Fibroblast of lung (primary cell): ENCODE data around the gene MTHFR. TPM values are rescaled to one million over a fixed set of nuclear protein-coding genes. Genes with fewer than 3 reads are reported as not detected.

Experiments
- DNase-seq, 2 donors: peaks; one replicate each; pipeline versions ENCODE4 v3.0.0 to v3.0.0-alpha.2; 2010; ENCODE audit warnings: low read depth in 2 of 2
- H2AFZ ChIP-seq: 2 replicates; pipeline ENCODE4 v1.5.1; 2012; ENCODE audit warnings: low read length, control low read depth, inconsistent platforms
- H3K27ac ChIP-seq: 2 replicates; pipeline ENCODE4 v1.5.1; 2011; ENCODE audit warnings: low read length, control low read depth; ENCODE audit not compliant: insufficient read depth
- H3K27me3 ChIP-seq: 2 replicates; pipeline ENCODE4 v1.5.1; 2011; ENCODE audit warnings: mild to moderate bottlenecking, low read length; ENCODE audit not compliant: control insufficient read depth, insufficient read depth
- H3K36me3 ChIP-seq: 2 replicates; pipeline ENCODE4 v1.5.1; 2011; ENCODE audit warnings: low read length; ENCODE audit not compliant: control insufficient read depth, insufficient read depth
- H3K4me1 ChIP-seq: 2 replicates; pipeline ENCODE4 v1.5.1; 2011; ENCODE audit warnings: low read length; ENCODE audit not compliant: control insufficient read depth, insufficient read depth; ENCODE audit errors: extremely low read depth
- H3K4me2 ChIP-seq: 2 replicates; pipeline ENCODE4 v1.5.1; 2011; ENCODE audit warnings: low read length, control low read depth; ENCODE audit not compliant: insufficient read depth; ENCODE audit errors: extremely low read depth
- H3K4me3 ChIP-seq, 4 experiments: fragments of 200-600 bp in 1 of 4; sonication (generic) in 1 of 4; replicated peaks in 1 of 4; 2 replicates each; pipeline ENCODE4 v1.5.1; 2011 to 2016; ENCODE audit warnings: low read length in 4 of 4, low read depth in 3 of 4, mild to moderate bottlenecking in 3 of 4, control low read depth in 2 of 4, inconsistent platforms in 1 of 4, mixed read lengths in 1 of 4; ENCODE audit not compliant: insufficient read depth in 1 of 4; ENCODE audit errors: control extremely low read depth in 1 of 4
- H3K79me2 ChIP-seq: 2 replicates; pipeline ENCODE4 v1.5.1; 2012; ENCODE audit warnings: mild to moderate bottlenecking, low read length, inconsistent platforms; ENCODE audit not compliant: control insufficient read depth, insufficient read depth
- H3K9ac ChIP-seq: 2 replicates; pipeline ENCODE4 v1.5.1; 2011; ENCODE audit warnings: mild to moderate bottlenecking, low read length, control low read depth; ENCODE audit not compliant: insufficient read depth
- H3K9me3 ChIP-seq: 2 replicates; pipeline ENCODE4 v1.5.1; 2012; ENCODE audit warnings: low read depth, low read length; ENCODE audit not compliant: control insufficient read depth, insufficient read depth
- H4K20me1 ChIP-seq: 2 replicates; pipeline ENCODE4 v1.5.1; 2011; ENCODE audit warnings: low read length; ENCODE audit not compliant: control insufficient read depth, insufficient read depth; ENCODE audit errors: extremely low read depth
- EZH2 ChIP-seq: IDR thresholded peaks from 2 replicates; pipeline ENCODE4 v1.5.1; 2012; ENCODE audit warnings: low read length, control low read depth, mild to moderate bottlenecking; ENCODE audit errors: missing control alignments
- polyA plus RNA-seq, 2 donors: library from polyadenylated mRNA; depleted of rRNA in 1 of 2; stranded (reverse) in 1 of 2; unstranded in 1 of 2; fragments of >200 nt; gene quantifications; 2 replicates each; pipeline ENCODE4 v1.2.1, GENCODE V29; 2011 to 2012; ENCODE audit warnings: missing spikeins in 1 of 2
- total RNA-seq: library from RNA; depleted of rRNA; stranded (reverse); fragments of >200 nt; gene quantifications from 2 replicates; pipeline ENCODE4 v1.2.1, GENCODE V29; 2014
- TF ChIP-seq, protein P1 (sequence below), 2 donors: IDR thresholded peaks in 1 of 2; conservative IDR thresholded peaks in 1 of 2; 1 replicate in 1 of 2; 2 replicates in 1 of 2; pipeline ENCODE4 v1.5.1; 2011 to 2012; ENCODE audit warnings: low read length in 2 of 2, control low read depth in 1 of 2, inconsistent platforms in 1 of 2, low read depth in 1 of 2, mild to moderate bottlenecking in 1 of 2

The MTHFR gene
- total and polyA plus RNA-seq, 2 donors (not counting 1 experiment from before 2014, with no cell fraction given): 16.3 to 87.4 TPM

DNA sequence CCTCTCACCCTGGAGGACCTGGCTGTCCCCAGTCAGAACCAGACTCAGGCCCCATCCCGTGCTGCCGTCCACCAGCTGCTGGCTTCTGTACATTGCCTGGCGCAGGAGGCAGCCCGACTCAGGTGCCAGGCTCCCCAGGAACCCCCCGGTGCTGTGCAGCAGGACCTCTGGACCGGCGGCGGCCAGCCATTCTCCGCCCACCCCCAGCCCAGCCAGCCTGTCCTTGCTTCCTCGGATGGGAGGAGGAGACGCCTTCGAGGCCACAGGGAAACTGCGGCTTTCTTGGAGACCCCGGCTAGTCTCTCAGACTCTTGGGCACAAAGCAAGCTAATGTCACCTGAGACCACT, 39.4 kb downstream of the MTHFR start:
- no peaks in the 10 kb centered on the region for H3K9me3 ChIP-seq
- no peak overlapping the region for H3K4me3 ChIP-seq
- H3K9ac ChIP-seq: no peak overlapping the region
- H2AFZ ChIP-seq: no peak overlapping the region
- no peak overlapping the region for H3K4me2 ChIP-seq
- no peaks in the 10 kb centered on the region for H4K20me1 ChIP-seq
- peaks cover 13% of the 10 kb centered on the region for H3K27me3 ChIP-seq
- no peaks in the 10 kb centered on the region for H3K4me1 ChIP-seq
- no peaks in the 10 kb centered on the region for H3K79me2 ChIP-seq
- H3K27ac ChIP-seq: no peak overlapping the region
- DNase-seq: no peak
- H3K36me3 ChIP-seq: no peaks in the 10 kb centered on the region
- TF ChIP-seq, protein P1, sequence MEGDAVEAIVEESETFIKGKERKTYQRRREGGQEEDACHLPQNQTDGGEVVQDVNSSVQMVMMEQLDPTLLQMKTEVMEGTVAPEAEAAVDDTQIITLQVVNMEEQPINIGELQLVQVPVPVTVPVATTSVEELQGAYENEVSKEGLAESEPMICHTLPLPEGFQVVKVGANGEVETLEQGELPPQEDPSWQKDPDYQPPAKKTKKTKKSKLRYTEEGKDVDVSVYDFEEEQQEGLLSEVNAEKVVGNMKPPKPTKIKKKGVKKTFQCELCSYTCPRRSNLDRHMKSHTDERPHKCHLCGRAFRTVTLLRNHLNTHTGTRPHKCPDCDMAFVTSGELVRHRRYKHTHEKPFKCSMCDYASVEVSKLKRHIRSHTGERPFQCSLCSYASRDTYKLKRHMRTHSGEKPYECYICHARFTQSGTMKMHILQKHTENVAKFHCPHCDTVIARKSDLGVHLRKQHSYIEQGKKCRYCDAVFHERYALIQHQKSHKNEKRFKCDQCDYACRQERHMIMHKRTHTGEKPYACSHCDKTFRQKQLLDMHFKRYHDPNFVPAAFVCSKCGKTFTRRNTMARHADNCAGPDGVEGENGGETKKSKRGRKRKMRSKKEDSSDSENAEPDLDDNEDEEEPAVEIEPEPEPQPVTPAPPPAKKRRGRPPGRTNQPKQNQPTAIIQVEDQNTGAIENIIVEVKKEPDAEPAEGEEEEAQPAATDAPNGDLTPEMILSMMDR (conservative IDR thresholded peaks at IDR 0.05 in 1 of 2, IDR thresholded peaks at IDR 0.05 in 1 of 2; ENCODE audit: low read depth in 1 of 2, low read length in 2 of 2): no peak
- TF ChIP-seq EZH2: no peak

GRCh38 chr1:11765661-11766428, 39.9 kb downstream of the MTHFR start:
- no peak for DNase-seq
- Histone ChIP-seq H2AFZ (no peak overlapping the region), H3K27me3 (peaks cover 14% of the 10 kb centered on the region), H3K4me1 (no peaks in the 10 kb centered on the region), H3K9ac (no peak overlapping the region), H3K4me2 (no peak overlapping the region), H3K27ac (no peak overlapping the region), H3K4me3 (no peak overlapping the region), H3K79me2 (no peaks in the 10 kb centered on the region), H3K9me3 (no peaks in the 10 kb centered on the region), H4K20me1 (no peaks in the 10 kb centered on the region), H3K36me3 (no peaks in the 10 kb centered on the region)
- TF ChIP-seq EZH2: no peak
- TF ChIP-seq, protein P1 (conservative IDR thresholded peaks at IDR 0.05 in 1 of 2, IDR thresholded peaks at IDR 0.05 in 1 of 2; ENCODE audit: low read depth in 1 of 2, low read length in 2 of 2): no peak

GRCh38 chr1:11764519-11764918, 41.2 kb downstream of the MTHFR start:
- Histone ChIP-seq H2AFZ (no peak overlapping the region), H3K36me3 (no peaks in the 10 kb centered on the region), H4K20me1 (no peaks in the 10 kb centered on the region), H3K4me1 (no peaks in the 10 kb centered on the region), H3K9ac (no peak overlapping the region), H3K4me2 (no peak overlapping the region), H3K27ac (no peak overlapping the region), H3K9me3 (no peaks in the 10 kb centered on the region), H3K4me3 (no peak overlapping the region), H3K79me2 (no peaks in the 10 kb centered on the region), H3K27me3 (peaks cover 14% of the 10 kb centered on the region)
- no peak for TF ChIP-seq EZH2
- TF ChIP-seq, protein P1 (conservative IDR thresholded peaks at IDR 0.05 in 1 of 2, IDR thresholded peaks at IDR 0.05 in 1 of 2; ENCODE audit: low read depth in 1 of 2, low read length in 2 of 2): no peak
- no peak for DNase-seq
